Mucosa of gallbladder (tissue), 1 donor: ENCODE data around the gene ZNF813. TPM values are rescaled to one million over a fixed set of nuclear protein-coding genes. Genes with fewer than 3 reads are reported as not detected.

Source experiments
- DNase-seq: peaks from one replicate; pipeline ENCODE4 v3.0.0-alpha.2; 2020; ENCODE audit warnings: low spot score
- total RNA-seq: library from RNA; stranded (reverse); gene quantifications from one replicate; pipeline ENCODE4 v1.2.1, GENCODE V29; 2021
- donor health status: DM: no; HTN: no; CAD: no.

The ZNF813 gene
- total RNA-seq, 1 donor from 2014 or later, result 13.2 TPM

- peak; percentile 99 for DNase-seq
Observed at GRCh38 chr19:53520547-53521372, 53.2 kb downstream of the ZNF813 start.

GRCh38 chr19:53521373-53522202 lies 54.1 kb downstream of the ZNF813 start:
- DNase-seq, result no peak

GRCh38 chr19:53525922-53526321 lies 58.4 kb downstream of the ZNF813 start:
- no peak for DNase-seq

- no peak for DNase-seq
Observed at GRCh38 chr19:53530622-53531021, 63.1 kb downstream of the ZNF813 start.

GRCh38 chr19:53531457-53531856 lies 63.9 kb downstream of the ZNF813 start:
- DNase-seq, result no peak

GRCh38 chr19:53532362-53532761 lies 64.8 kb downstream of the ZNF813 start:
- DNase-seq, result no peak

- no peak for DNase-seq
Observed at GRCh38 chr19:53536225-53536548, 68.7 kb downstream of the ZNF813 start.

- DNase-seq, result no peak
Observed at GRCh38 chr19:53537121-53537520, 69.6 kb downstream of the ZNF813 start.

GRCh38 chr19:53537521-53538377 lies 70.2 kb downstream of the ZNF813 start, which contains the start of gene ZNF331:
Gene ZNF331, plus strand, starts transcription at chr19:53538145. Its CDS starts 31,232 bp downstream, at chr19:53569377.
- peak; percentile 81 for DNase-seq

GRCh38 chr19:53538378-53539109 lies 71.0 kb downstream of the ZNF813 start:
- no peak for DNase-seq

GRCh38 chr19:53540091-53540490 lies 72.6 kb downstream of the ZNF813 start:
- no peak for DNase-seq

GRCh38 chr19:53541971-53542370 lies 74.4 kb downstream of the ZNF813 start:
- DNase-seq, result no peak

GRCh38 chr19:53545271-53546065 lies 77.9 kb downstream of the ZNF813 start:
- no peak for DNase-seq

Other genes with a start within 250 kb of the ZNF813 start
- 21.4 TPM for gene ZNF677, start 212.9 kb upstream of the ZNF813 start, total RNA-seq
- gene VN1R2, start 209.4 kb upstream of the ZNF813 start, total RNA-seq, result not detected
- gene VN1R4, start 200.0 kb upstream of the ZNF813 start, total RNA-seq, result not detected
- 7.5 TPM for gene ZNF845, start 134.0 kb upstream of the ZNF813 start, total RNA-seq
- gene ZNF525, start 102.0 kb upstream of the ZNF813 start, total RNA-seq, result 18.1 TPM
- 12.9 TPM for gene ZNF765, start 72.6 kb upstream of the ZNF813 start, total RNA-seq
- 43.7 TPM for gene ZNF761, start 35.7 kb upstream of the ZNF813 start, total RNA-seq
- gene ZNF331, start 70.4 kb downstream of the ZNF813 start, total RNA-seq, result 27.0 TPM
- gene DPRX, start 164.3 kb downstream of the ZNF813 start, total RNA-seq, result not detected